OCI-LY7 (cell line): Measurements from ENCODE around the gene TP53BP1. TPM values are rescaled to one million over a fixed set of nuclear protein-coding genes. Genes with fewer than 3 reads are reported as not detected.

Experiments used
- BruUV-seq: library from RNA; stranded (reverse); fragments of 400-500 nt; replicated peaks from 2 replicates; lab custom pipeline; 2021; lab: Mats Ljungman, UMichigan
- CTCF ChIA-PET: fragments of 300-600 bp; sonication (Branson Sonifier 250); formaldehyde crosslinking; loops from one replicate; lab custom pipeline; 2022; ENCODE audit warnings: antibody characterized with exemption; ENCODE audit not compliant: unreplicated experiment; lab: Charles Lee
- POLR2A ChIA-PET: fragments of 300-600 bp; sonication (Branson Sonifier 250); formaldehyde crosslinking; loops from one replicate; lab custom pipeline; 2022; ENCODE audit warnings: antibody characterized with exemption; lab: Charles Lee
- DNase-seq: peaks from one replicate; pipeline ENCODE4 v3.0.0-alpha.2; 2015; ENCODE audit warnings: low spot score
- H2AFZ ChIP-seq: fragments of 200-600 bp; sonication (generic), shearing (Covaris generic); 2 replicates; pipeline ENCODE4 v1.6.1; 2014; ENCODE audit warnings: mild to moderate bottlenecking, antibody characterized with exemption, low read length, moderate library complexity
- H3K27ac ChIP-seq: fragments of 200-600 bp; sonication (generic); 2 replicates; pipeline ENCODE4 v1.5.1; 2014; ENCODE audit warnings: mixed run types, low read depth, mild to moderate bottlenecking, moderate library complexity, low read length, inconsistent platforms; ENCODE audit not compliant: poor library complexity, severe bottlenecking
- H3K36me3 ChIP-seq: fragments of 200-600 bp; sonication (generic); 2 replicates; pipeline ENCODE4 v1.6.1; 2014; ENCODE audit warnings: mild to moderate bottlenecking, antibody characterized with exemption, low read length, moderate library complexity, mixed read lengths; ENCODE audit not compliant: insufficient read depth
- H3K4me1 ChIP-seq: fragments of 200-600 bp; sonication (generic); 2 replicates; pipeline ENCODE4 v1.5.1; 2014; ENCODE audit warnings: mild to moderate bottlenecking, low read length; ENCODE audit not compliant: insufficient read depth, poor library complexity, severe bottlenecking
- H3K4me2 ChIP-seq: fragments of 200-600 bp; sonication (generic); 2 replicates; pipeline ENCODE4 v1.6.1; 2014; ENCODE audit warnings: mild to moderate bottlenecking, low read length
- H3K4me3 ChIP-seq: fragments of 200-600 bp; sonication (generic); 2 replicates; pipeline ENCODE4 v1.5.1; 2014; ENCODE audit warnings: mild to moderate bottlenecking, low read depth, low read length; ENCODE audit not compliant: poor library complexity, severe bottlenecking
- H3K79me2 ChIP-seq: fragments of 200-600 bp; sonication (generic); 2 replicates; pipeline ENCODE4 v1.6.1; 2016; ENCODE audit warnings: low read depth, mild to moderate bottlenecking, low read length, moderate library complexity, mixed read lengths; ENCODE audit not compliant: insufficient read depth
- H3K9me2 ChIP-seq: fragments of 200-600 bp; sonication (generic); 2 replicates; pipeline ENCODE4 v1.6.1; 2016; ENCODE audit warnings: mild to moderate bottlenecking, low read length, mixed read lengths; ENCODE audit not compliant: insufficient read depth
- H3K9me3 ChIP-seq: fragments of 200-600 bp; sonication (generic); 2 replicates; pipeline ENCODE4 v1.6.1; 2014; ENCODE audit warnings: mild to moderate bottlenecking, mixed run types, low read length, mixed read lengths
- H4K20me1 ChIP-seq: fragments of 200-600 bp; sonication (generic); 2 replicates; pipeline ENCODE4 v1.6.1; 2014; ENCODE audit warnings: mild to moderate bottlenecking, antibody characterized with exemption, low read length, moderate library complexity, mixed read lengths; ENCODE audit not compliant: insufficient read depth
- EZH2phosphoT487 ChIP-seq: fragments of 200-600 bp; sonication (generic); IDR thresholded peaks from 2 replicates; pipeline ENCODE4 v1.6.1; 2018; ENCODE audit warnings: low read depth, borderline replicate concordance, mild to moderate bottlenecking, mixed run types, antibody characterized with exemption, low read length, moderate library complexity, mixed read lengths
- intact Hi-C: fragments of 100-400 bp; cut with micrococcal nuclease; formaldehyde crosslinking; loops from one replicate; pipeline ENCODE4 v1.10.0; 2022; ENCODE audit not compliant: unreplicated experiment
- total RNA-seq, 2 experiments: library from RNA; depleted of rRNA in 1 of 2; stranded (reverse); fragments of >200 nt in 1 of 2; shearing (Covaris generic) in 1 of 2; gene quantifications; 2 replicates each; pipeline ENCODE4 v1.2.3, GENCODE V29; 2014 to 2022
- TF ChIP-seq, protein P1 (sequence below): fragments of 200-600 bp; sonication (generic); conservative IDR thresholded peaks from 2 replicates; pipeline ENCODE4 v1.5.1; 2014; ENCODE audit warnings: mild to moderate bottlenecking, antibody characterized with exemption, low read length, moderate library complexity, mixed read lengths

TP53BP1 gene
- total RNA-seq, 2 experiments from 2014 or later = 51.8 to 69.3 TPM

DNA sequence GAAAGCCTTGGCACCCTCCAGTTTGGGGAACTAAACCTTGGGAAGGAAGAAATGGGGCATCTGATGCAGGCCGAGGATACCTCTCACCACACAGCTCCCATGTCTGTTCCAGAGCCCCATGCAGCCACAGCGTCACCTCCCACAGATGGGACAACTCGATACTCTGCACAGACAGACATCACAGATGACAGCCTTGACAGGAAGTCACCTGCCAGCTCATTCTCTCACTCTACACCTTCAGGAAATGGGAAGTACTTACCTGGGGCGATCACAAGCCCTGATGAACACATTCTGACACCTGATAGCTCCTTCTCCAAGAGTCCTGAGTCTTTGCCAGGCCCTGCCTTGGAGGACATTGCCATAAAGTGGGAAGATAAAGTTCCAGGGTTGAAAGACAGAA is 32.2 kb upstream of the TP53BP1 start:
- Histone ChIP-seq H3K4me1 (peaks cover 13% of the 10 kb centered on the region), H3K27ac (no peak overlapping the region), H3K9me2 (no peaks in the 10 kb centered on the region), H3K4me3 (no peak overlapping the region), H4K20me1 (no peaks in the 10 kb centered on the region), H2AFZ (no peak overlapping the region), H3K9me3 (no peaks in the 10 kb centered on the region), H3K4me2 (no peak overlapping the region), H3K36me3 (peaks cover 5% of the 10 kb centered on the region; the same call in 1 of the 2 replicates), H3K79me2 (no peaks in the 10 kb centered on the region)
- DNase-seq = no peak
- ChIA-PET CTCF (no interaction called here), POLR2A (no interaction called here)
- BruUV-seq = no TSS peak
- no peak for TF ChIP-seq EZH2phosphoT487
- TF ChIP-seq, protein P1, sequence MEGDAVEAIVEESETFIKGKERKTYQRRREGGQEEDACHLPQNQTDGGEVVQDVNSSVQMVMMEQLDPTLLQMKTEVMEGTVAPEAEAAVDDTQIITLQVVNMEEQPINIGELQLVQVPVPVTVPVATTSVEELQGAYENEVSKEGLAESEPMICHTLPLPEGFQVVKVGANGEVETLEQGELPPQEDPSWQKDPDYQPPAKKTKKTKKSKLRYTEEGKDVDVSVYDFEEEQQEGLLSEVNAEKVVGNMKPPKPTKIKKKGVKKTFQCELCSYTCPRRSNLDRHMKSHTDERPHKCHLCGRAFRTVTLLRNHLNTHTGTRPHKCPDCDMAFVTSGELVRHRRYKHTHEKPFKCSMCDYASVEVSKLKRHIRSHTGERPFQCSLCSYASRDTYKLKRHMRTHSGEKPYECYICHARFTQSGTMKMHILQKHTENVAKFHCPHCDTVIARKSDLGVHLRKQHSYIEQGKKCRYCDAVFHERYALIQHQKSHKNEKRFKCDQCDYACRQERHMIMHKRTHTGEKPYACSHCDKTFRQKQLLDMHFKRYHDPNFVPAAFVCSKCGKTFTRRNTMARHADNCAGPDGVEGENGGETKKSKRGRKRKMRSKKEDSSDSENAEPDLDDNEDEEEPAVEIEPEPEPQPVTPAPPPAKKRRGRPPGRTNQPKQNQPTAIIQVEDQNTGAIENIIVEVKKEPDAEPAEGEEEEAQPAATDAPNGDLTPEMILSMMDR = no peak
- intact Hi-C loops = no loop called here

DNA sequence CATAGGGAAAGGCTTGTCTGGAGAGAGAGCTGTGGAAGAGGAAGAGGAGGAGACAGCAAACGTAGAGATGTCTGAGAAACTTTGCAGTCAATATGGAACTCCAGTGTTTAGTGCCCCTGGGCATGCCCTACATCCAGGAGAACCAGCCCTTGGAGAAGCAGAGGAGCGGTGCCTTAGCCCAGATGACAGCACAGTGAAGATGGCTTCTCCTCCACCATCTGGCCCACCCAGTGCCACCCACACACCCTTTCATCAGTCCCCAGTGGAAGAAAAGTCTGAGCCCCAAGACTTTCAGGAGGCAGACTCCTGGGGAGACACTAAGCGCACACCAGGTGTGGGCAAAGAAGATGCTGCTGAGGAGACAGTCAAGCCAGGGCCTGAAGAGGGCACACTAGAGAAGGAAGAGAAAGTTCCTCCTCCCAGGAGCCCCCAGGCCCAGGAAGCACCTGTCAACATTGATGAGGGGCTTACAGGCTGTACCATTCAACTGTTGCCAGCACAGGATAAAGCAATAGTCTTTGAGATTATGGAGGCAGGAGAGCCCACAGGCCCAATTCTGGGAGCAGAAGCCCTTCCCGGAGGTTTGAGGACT is 31.4 kb upstream of the TP53BP1 start:
- ChIA-PET POLR2A (no interaction called here), CTCF (no interaction called here)
- Histone ChIP-seq H3K4me1 (peaks cover 15% of the 10 kb centered on the region), H3K36me3 (peaks cover 5% of the 10 kb centered on the region; the same call in 1 of the 2 replicates), H3K9me2 (no peaks in the 10 kb centered on the region), H3K9me3 (no peaks in the 10 kb centered on the region), H3K4me3 (no peak overlapping the region), H2AFZ (0 out of 2 replicates have a peak overlapping the region, but pooled peaks have one; percentile 11), H3K4me2 (no peak overlapping the region), H4K20me1 (no peaks in the 10 kb centered on the region), H3K79me2 (no peaks in the 10 kb centered on the region), H3K27ac (no peak overlapping the region)
- TF ChIP-seq EZH2phosphoT487 = no peak
- TF ChIP-seq, protein P1 = peak; percentile 72
- peak; percentile 75 for DNase-seq
- intact Hi-C loops = no loop called here
- BruUV-seq = no TSS peak

DNA sequence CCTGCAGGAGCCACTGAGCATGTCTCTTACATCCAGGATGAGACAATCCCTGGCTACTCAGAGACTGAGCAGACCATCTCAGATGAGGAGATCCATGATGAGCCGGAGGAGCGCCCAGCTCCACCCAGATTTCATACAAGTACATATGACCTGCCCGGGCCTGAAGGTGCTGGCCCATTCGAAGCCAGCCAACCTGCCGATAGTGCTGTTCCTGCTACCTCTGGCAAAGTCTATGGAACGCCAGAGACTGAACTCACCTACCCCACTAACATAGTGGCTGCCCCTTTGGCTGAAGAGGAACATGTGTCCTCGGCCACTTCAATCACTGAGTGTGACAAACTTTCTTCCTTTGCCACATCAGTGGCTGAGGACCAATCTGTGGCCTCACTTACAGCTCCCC is 30.7 kb upstream of the TP53BP1 start:
- ChIA-PET CTCF (no interaction called here), POLR2A (no interaction called here)
- no peaks in the 10 kb centered on the region for H3K9me2 ChIP-seq
- H3K36me3 ChIP-seq = peaks cover 5% of the 10 kb centered on the region; the same call in 1 of the 2 replicates
- H3K27ac ChIP-seq = no peak overlapping the region
- no peaks in the 10 kb centered on the region for H4K20me1 ChIP-seq
- no TSS peak for BruUV-seq
- peaks cover 22% of the 10 kb centered on the region for H3K4me1 ChIP-seq
- no peak overlapping the region for H3K4me2 ChIP-seq
- no peak overlapping the region for H3K4me3 ChIP-seq
- TF ChIP-seq EZH2phosphoT487 = no peak
- TF ChIP-seq, protein P1 = no peak
- no peaks in the 10 kb centered on the region for H3K9me3 ChIP-seq
- H3K79me2 ChIP-seq = no peaks in the 10 kb centered on the region
- intact Hi-C loops = no loop called here
- DNase-seq = no peak
- H2AFZ ChIP-seq = no peak overlapping the region
